HepG2 (cell line): ENCODE data around the gene NPEPL1. TPM values are rescaled to one million over a fixed set of nuclear protein-coding genes. Genes with fewer than 3 reads are reported as not detected.

Experiments
- AFF4 ChIP-seq: sonication (generic); formaldehyde crosslinking; IDR thresholded peaks from 2 replicates; pipeline ENCODE4 v1.4.0; 2020; ENCODE audit warnings: missing genetic modification reagents
- AGO2 ChIP-seq: fragments of 200-400 bp; formaldehyde crosslinking; optimal IDR thresholded peaks from 2 replicates; pipeline ENCODE3; 2017; ENCODE audit warnings: mild to moderate bottlenecking, low read depth, low read length, moderate library complexity
- ATM ChIP-seq: fragments of 450-650 bp; IDR thresholded peaks from 2 replicates; pipeline ENCODE4 v1.7.1; 2017; ENCODE audit warnings: mild to moderate bottlenecking, borderline replicate concordance
- GATAD2A ChIP-seq: IDR thresholded peaks from 2 replicates; pipeline ENCODE4 v1.6.1; 2016
- MAFF ChIP-seq: IDR thresholded peaks from 2 replicates; pipeline ENCODE4 v1.6.1; 2011; ENCODE audit warnings: low read depth, low read length, improper control_type of control experiment
- MAX ChIP-seq: IDR thresholded peaks from 2 replicates; pipeline ENCODE4 v1.6.1; 2012; ENCODE audit warnings: inconsistent platforms
- MTA3 ChIP-seq: sonication (generic); formaldehyde crosslinking; IDR thresholded peaks from 2 replicates; pipeline ENCODE4 v1.4.0; 2020; ENCODE audit warnings: missing genetic modification reagents
- NONO ChIP-seq, 2 experiments: fragments of 450-650 bp in 1 of 2; sonication (generic) in 1 of 2; formaldehyde crosslinking in 1 of 2; IDR thresholded peaks in 1 of 2; conservative IDR thresholded peaks in 1 of 2; 2 replicates each; pipeline versions ENCODE4 v1.6.1 to v1.8.0; 2017 to 2022; ENCODE audit warnings: mild to moderate bottlenecking in 1 of 2, missing genetic modification reagents in 1 of 2, moderate library complexity in 1 of 2
- NR1H2 ChIP-seq: sonication (generic); formaldehyde crosslinking; IDR thresholded peaks from 2 replicates; pipeline ENCODE4 v1.8.1; 2022; ENCODE audit warnings: low read depth, missing genetic modification reagents, borderline replicate concordance
- RBM22 ChIP-seq: fragments of 200-400 bp; formaldehyde crosslinking; optimal IDR thresholded peaks from 2 replicates; pipeline ENCODE3; 2017; ENCODE audit warnings: mild to moderate bottlenecking, low read length, moderate library complexity
- USF2 ChIP-seq, 2 experiments: sonication (generic) in 1 of 2; formaldehyde crosslinking in 1 of 2; IDR thresholded peaks; 2 replicates each; pipeline versions ENCODE4 v1.5.1 to v1.6.1; 2011 to 2020; ENCODE audit warnings: borderline replicate concordance in 1 of 2, low read depth in 1 of 2, low read length in 1 of 2, mild to moderate bottlenecking in 1 of 2, missing genetic modification reagents in 1 of 2, moderate library complexity in 1 of 2
- XBP1 ChIP-seq: sonication (generic); formaldehyde crosslinking; IDR thresholded peaks from 2 replicates; pipeline ENCODE4 v1.5.0; 2020; ENCODE audit warnings: missing genetic modification reagents
- ZBTB49 ChIP-seq: sonication (generic); formaldehyde crosslinking; IDR thresholded peaks from 2 replicates; pipeline ENCODE4 v1.4.0; 2020; ENCODE audit warnings: missing genetic modification reagents, borderline replicate concordance
- ZFAT ChIP-seq: sonication (generic); formaldehyde crosslinking; conservative IDR thresholded peaks from 2 replicates; pipeline ENCODE4 v1.8.1; 2023; ENCODE audit warnings: missing genetic modification reagents, inconsistent platforms
- ZNF101 ChIP-seq: sonication (generic); formaldehyde crosslinking; IDR thresholded peaks from 2 replicates; pipeline ENCODE4 v1.4.0; 2020; ENCODE audit warnings: mild to moderate bottlenecking, low read depth, missing genetic modification reagents, borderline replicate concordance
- ZNF143 ChIP-seq: sonication (generic); formaldehyde crosslinking; IDR thresholded peaks from 2 replicates; pipeline ENCODE4 v1.4.0; 2020; ENCODE audit warnings: missing genetic modification reagents
- ZNF558 ChIP-seq: sonication (generic); formaldehyde crosslinking; IDR thresholded peaks from 2 replicates; pipeline ENCODE4 v1.9.0; 2022; ENCODE audit warnings: mild to moderate bottlenecking, missing genetic modification reagents, borderline replicate concordance
- ZNF709 ChIP-seq: sonication (generic); formaldehyde crosslinking; IDR thresholded peaks from 2 replicates; pipeline ENCODE4 v1.5.0; 2020; ENCODE audit warnings: mild to moderate bottlenecking, missing genetic modification reagents
- ZNF749 ChIP-seq: sonication (generic); formaldehyde crosslinking; IDR thresholded peaks from 2 replicates; pipeline ENCODE4 v1.8.0; 2022; ENCODE audit warnings: mild to moderate bottlenecking, missing genetic modification reagents, moderate library complexity, borderline replicate concordance
- polyA plus RNA-seq, 8 experiments: library from polyadenylated mRNA; depleted of rRNA in 3 of 8; stranded (reverse) in 7 of 8; unstranded in 1 of 8; fragments of >200 nt; fragmentation: Illumina TruSeq in 4 of 8; extraction: Trizol in 4 of 8; gene quantifications; 2 replicates each; pipeline versions ENCODE4 v1.2.1 to v1.2.3, GENCODE V29; 2011 to 2016; ENCODE audit warnings: low read depth in 4 of 8, missing spikeins in 1 of 8, mixed read lengths in 1 of 8; ENCODE audit not compliant: insufficient read depth in 1 of 8
- total RNA-seq, 5 experiments: library from RNA; depleted of rRNA; stranded (reverse); fragments of >200 nt; fragmentation: Illumina TruSeq; extraction: Trizol; gene quantifications; 2 replicates each; pipeline ENCODE4 v1.2.3, GENCODE V29; 2016; ENCODE audit warnings: low read depth in 1 of 5

Gene NPEPL1
- total and polyA plus RNA-seq, 2 of the 13 experiments (the other 11 are each of a cell fraction or from before 2014, with no cell fraction given), result 4.1 to 7.5 TPM

GRCh38 chr20:58650776-58651558 is 41.6 kb upstream of the NPEPL1 start, which contains the start of gene STX16 (continued):
- TF ChIP-seq AFF4 (CRISPR knock-in tag) (peak; percentile 76), USF2 (IDR thresholded peaks at IDR 0.05; ENCODE audit: low read depth, low read length) (peak; percentile 18; the same call in 1 of the 2 replicates), USF2 (CRISPR knock-in tag; IDR thresholded peaks at IDR 0.05; ENCODE audit: borderline replicate concordance) (peak; percentile 69; the same call in 1 of the 2 replicates), RBM22 (peak; percentile 100), ZNF709 (CRISPR knock-in tag) (peak; percentile 99), ZNF101 (CRISPR knock-in tag) (peak; percentile 98; the same call in 1 of the 2 replicates), ZBTB49 (CRISPR knock-in tag) (peak; percentile 97), AGO2 (peak; percentile 91), GATAD2A (CRISPR knock-in tag) (peak; percentile 94), ZNF558 (CRISPR knock-in tag) (peak; percentile 97), MAX (peak; percentile 98), MAFF (peak; percentile 0; the same call in 1 of the 2 replicates), NONO (IDR thresholded peaks at IDR 0.05) (no peak), NONO (CRISPR knock-in tag; conservative IDR thresholded peaks at IDR 0.05) (peak; percentile 100), MTA3 (peak; percentile 16; the same call in 1 of the 2 replicates), ZFAT (peak; percentile 86; the same call in 1 of the 2 replicates), NR1H2 (CRISPR knock-in tag) (peak; percentile 98; the same call in 1 of the 2 replicates), ZNF749 (CRISPR knock-in tag) (peak; percentile 75), XBP1 (CRISPR knock-in tag) (peak; percentile 82; the same call in 1 of the 2 replicates), ATM (no peak), ZNF143 (CRISPR knock-in tag) (peak; percentile 82)
